Glomerular endothelial cell (primary cell): Measurements from ENCODE around the gene WNT3A. TPM values are rescaled to one million over a fixed set of nuclear protein-coding genes. Genes with fewer than 3 reads are reported as not detected.

Experiments
- DNase-seq: peaks from one replicate; pipeline ENCODE4 v3.0.0-alpha.2; 2011; ENCODE audit warnings: low read depth, low spot score; ENCODE audit errors: extremely low read depth
- total RNA-seq: library from RNA; depleted of rRNA; stranded (reverse); fragments of >200 nt; gene quantifications from 2 replicates; pipeline ENCODE4 v1.2.3, GENCODE V29; 2015

The WNT3A gene
- total RNA-seq, 1 donor from 2014 or later, result not detected

- DNase-seq, result no peak
These were observed 23.8 kb downstream of the WNT3A start for GRCh38 chr1:228030451-228031201.

DNA sequence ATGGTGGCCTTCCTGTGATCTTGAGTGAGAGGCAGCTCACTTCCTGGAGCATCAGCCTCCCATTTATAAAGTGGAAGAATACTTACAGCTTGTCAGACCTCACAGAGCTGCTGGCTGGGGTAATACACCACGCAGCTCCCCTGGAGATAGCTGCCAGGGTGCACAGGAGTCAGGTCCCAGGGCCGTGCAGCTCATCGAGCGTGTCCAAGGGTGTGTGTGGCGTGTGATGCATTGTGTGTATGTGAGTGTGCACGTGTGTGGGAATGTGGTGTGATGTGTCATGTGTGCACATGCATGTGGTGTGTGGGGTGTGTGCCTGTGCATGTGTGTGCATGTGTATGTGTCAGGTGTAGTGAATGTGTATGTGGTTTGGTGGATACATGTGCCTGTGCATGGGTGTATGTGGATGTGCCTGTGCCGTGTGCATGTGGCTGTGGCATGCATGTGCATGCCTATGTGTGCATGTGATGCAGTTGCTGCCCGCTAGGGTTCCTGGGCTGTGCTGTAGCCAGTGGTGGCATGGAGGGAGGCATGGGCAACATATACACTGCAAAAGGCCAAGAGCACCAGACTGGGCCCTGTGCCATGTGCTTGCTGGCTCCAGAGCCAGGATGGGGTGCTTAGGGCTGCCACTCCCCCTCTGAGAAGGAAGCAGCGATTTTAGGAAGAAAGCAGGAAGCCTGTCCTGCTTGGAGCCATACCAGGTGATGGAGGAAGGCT is 24.6 kb downstream of the WNT3A start:
- DNase-seq, result no peak

DNA sequence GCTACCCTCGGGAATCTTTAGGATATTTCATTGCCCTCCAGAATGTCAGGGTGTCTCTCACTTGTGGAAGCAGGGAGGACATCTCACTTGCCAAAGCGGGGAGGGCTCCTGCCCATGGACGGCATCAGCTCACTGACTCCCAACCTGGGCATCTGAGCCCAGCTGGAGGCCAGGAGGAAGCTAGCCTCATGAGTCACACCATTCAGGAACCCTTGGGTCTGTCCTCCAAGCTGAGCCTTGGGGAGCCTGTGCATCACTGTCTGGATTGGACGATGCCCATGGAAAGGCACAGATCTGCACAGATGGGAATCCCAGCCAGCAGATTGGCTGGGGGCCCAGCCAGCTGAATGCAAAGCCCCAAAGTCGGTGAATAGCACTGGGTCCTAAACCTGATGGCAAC is 25.2 kb downstream of the WNT3A start:
- no peak for DNase-seq

DNA sequence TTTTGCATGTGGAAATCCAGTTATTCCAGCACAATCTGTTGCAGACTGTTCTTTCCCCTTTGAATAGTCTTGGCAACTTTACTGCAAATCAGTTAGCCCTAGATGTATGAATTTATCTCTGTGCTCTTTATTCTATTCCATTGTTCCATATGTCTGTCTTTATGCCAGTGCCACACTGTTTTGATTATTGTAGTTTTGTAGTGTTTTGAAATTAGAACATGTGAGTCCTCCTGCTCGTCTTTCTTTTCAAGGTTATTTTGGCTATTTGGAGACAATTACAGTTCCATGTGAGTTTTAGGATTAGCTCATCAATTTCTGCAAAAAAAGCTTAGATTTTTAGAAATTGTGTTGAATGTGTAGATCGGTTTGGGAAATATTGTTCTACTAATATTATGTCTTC is 26.6 kb downstream of the WNT3A start:
- no peak for DNase-seq

GRCh38 chr1:228034954-228035837 is 28.4 kb downstream of the WNT3A start:
- DNase-seq, result no peak

DNA sequence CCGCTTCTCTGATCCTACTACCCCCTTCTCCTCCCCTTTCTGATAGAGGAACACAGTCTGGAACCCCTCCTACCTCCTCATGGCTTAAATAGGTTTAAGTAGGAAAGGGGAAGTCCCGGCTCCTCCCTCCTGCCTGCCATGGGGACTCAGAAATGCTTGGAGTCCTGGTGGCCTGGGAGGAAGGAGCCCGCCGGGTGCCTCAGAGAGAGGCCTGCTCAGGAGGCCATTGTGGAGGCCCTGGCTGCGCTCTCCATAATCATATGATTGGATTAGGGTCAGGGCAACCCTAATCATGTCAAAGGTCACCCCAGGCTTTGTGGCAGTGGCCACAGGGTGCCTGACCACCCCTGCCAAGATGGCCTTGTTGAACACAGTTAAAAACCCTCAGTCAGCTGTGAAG is 29.0 kb downstream of the WNT3A start:
- no peak for DNase-seq

DNA sequence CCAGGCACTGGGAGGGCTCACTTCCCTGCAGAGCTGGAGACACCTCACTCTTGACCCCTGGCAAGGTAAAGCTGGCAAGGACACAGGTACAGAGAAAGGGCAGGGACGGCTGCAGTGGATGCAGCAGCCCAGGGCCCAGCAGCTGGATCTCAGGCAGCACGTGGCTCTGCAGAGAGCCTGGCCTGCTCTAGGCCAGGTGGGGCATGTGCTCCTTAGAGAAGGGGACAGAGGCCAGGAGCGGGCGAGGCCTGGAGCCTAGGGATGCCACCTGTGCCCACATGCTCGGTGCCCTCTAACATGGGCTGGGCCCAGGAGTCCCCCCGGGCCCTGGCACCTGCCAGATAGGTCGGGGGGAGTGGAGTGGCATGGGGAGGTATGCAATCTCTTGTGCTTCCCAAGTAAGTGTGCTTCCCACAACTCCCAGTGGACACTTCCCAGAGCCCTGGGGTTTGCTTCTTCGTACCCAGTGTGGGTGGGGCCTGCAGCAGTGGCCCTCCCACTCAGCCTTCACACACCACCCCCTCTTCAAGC is 30.0 kb downstream of the WNT3A start:
- no peak for DNase-seq

DNA sequence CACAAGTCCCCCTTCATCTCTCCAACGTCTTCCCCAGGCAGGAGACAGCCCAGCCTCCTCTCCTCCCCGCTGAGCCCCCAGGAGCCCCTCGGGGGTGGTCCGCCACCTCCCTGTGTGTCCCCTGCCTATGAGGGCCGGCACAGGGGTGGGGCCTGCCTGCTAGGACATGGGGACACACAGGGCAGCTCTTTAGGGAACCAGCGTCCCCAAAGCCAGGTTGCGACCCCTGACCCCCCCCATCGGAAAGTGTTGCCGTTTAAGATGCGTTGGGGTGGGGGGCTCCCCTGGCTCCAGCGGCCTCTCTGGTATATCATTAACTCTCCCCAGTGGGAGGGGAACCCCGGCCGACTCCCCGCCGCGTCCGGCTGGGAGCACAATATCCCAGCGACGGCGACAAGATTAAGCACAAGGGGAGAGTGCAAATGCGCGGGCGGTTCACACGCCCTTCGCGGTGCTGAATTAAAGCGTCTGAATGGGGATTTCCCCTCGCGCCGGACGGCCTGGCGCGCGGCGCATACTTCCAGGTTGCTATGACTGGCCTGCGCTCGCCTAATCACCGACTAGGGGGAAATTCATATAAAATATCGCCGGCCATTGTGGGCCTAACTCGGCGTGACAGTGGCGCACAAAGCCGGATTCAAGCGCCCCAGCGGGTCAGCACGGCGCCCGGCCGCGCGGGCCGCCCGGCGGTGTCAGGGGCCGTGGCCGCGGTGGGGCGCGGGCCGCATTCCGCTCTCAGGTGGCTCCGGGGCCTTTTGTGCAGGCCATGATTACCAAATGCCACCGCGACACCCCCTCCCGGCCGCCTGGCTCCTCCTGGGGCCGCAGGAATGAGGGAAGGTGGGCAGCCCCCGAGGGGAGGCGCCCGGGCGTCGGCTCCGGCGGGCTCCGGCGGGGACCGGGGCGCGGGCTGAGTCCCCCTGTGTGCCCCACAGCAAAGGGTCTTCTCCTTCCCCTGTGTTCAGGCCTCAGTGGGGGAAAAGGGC is 30.9 kb downstream of the WNT3A start:
- no peak for DNase-seq

DNA sequence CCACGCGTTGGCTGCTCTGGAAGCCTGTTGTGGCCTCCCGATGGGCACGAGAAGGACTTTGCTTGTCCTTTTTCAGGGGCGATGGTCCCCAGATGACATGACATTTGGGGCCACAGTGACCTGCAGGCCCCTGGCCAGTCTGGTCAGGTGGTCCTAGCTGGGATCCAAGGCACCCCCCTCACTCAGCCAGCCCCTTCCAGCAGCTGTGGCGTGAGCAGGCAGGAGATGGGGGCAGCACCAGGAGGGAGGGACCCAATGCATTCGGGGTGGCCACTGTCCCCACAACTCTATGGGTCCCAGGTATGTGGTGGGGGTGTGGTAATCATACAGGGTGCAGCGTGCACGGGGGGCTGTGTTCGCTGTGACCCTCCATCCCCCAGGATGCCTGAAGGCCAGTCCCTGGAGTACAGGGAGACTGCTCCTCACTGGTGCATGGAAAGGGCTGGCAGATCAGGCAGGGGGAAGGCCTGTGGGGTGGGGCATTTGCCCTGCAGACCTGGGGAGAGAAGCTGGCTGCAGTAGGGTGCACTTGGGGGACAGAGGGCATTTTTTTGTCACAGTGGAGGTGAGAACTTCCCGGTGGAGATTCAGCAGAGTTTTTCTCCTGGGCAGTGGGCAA is 31.7 kb downstream of the WNT3A start:
- DNase-seq, result no peak

DNA sequence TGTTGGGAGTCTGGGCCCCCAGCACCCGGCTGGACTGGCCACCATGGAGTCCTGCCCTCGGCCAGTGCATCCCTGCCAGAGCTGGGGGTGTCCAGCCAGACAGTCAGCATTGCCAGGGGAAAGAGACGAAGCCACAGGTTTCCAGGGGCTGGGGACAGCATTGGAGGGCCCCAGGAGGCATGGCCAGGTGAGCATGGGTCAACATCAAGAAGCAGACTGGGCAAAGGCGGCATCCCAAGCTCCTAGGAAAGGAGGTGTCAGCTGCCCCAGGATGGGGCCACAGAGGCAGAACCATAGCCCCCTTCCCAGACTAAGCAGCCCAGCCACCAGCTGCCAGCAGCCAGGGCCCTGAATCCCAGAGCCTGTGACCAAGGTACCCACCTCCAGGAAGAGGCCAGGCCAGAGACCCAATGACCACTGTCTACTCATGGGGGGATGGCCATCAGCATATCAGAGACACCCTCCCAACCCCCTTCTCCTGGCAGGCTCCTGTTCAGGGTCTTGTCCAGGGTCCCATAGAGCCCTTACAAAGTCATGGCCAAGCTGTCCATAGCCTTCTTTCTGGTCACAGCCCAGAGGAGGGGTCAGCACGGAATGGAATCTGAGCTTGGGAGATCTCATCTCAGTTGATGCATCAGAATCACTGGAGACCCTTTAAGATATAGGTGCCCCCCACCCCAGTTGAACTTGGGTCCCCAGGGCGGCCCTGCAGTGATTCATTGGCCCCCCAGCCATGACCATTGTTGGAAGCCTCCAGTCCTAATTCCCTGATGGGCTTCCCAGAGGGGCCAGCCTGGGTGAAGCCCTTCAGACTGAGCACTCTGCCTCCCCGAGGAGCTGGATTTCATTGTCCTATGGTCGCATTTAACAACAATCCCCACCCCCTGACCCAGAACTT is 32.5 kb downstream of the WNT3A start:
- no peak for DNase-seq

GRCh38 chr1:228039986-228040385 is 33.2 kb downstream of the WNT3A start:
- DNase-seq, result no peak

DNA sequence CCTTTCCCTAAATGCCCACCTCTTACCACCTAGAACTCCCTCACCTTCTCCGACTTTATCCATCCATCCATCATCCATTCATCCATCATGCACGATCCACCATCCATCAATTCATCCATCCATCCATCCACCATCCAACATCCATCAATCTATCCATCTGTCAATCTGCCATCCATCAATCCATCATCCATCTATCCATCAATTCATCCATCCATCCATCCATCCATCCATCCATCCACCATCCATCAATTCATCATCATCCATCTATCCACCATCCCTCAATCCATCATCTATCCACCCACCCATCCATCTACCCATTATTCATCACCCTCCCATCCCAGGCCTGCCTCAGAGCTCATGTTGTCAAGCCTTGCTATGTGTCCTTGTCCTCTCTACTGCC is 34.5 kb downstream of the WNT3A start:
- no peak for DNase-seq

DNA sequence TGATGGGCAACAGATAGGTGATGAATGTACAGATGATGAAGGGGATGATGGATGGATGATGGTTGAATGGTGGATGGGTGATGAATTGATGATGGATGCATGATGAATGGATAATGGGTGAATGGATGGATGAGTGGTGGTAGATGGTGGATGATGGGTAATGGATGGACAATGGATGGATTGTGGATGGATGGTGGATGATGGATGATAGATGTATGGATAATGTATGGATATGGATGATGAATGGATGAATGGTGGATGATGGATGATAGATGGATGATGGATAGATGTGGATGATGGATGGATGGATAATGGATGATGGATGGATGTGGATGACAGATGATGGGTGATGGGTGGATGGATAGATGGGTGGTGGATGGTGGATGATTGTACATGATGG is 35.7 kb downstream of the WNT3A start:
- DNase-seq, result no peak

- DNase-seq, result no peak
These were observed 36.6 kb downstream of the WNT3A start for GRCh38 chr1:228043281-228043848.

DNA sequence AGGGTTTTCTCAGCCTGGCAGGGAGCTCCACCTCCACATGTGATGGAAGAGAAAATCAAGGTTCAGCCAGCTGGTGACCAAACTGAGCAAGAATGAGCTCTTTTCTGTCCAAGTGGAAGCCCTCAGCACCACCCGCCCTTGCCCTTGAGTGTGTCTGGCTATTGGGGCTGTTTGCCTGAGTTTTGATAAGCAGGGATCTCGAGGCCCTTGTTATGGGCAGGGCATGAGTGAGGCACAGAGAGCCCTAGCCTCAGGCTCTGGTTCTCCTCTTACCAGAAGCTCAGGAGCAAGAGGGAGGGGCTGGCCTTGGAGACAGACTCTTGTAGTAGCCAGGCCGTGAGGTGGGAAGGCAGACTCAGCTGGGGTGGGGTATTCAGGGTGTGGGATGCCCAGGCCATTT is 38.2 kb downstream of the WNT3A start:
- DNase-seq, result no peak

GRCh38 chr1:228045405-228045804 is 38.6 kb downstream of the WNT3A start:
- DNase-seq, result no peak

DNA sequence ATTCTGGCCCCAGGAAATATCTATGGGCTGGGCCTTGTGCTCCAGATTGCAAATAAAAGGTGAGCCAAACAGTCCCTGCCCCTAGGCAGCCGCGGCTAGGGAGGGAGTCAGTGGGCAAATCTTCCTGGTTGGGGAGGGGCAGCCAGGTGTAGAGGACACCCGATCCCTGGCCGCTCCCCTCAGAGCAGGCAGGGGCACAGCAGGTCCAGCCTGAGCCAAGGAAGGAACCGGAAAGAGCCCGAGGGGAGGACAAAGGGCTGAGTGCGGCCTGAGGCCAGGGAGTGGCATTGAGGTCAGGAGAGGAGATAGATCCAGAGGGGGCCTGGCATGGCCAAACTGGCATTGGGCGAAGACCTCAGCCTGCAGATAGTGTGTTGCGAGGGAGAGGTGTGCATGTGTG is 39.1 kb downstream of the WNT3A start:
- DNase-seq, result no peak
